ENCODE data around the gene SLC46A1. TPM values are rescaled to one million over a fixed set of nuclear protein-coding genes. Genes with fewer than 3 reads are reported as not detected.
A peak's percentile ranks its signal among the peaks of the same experiment; 100 is the strongest.

SLC46A1 gene
- total and polyA plus RNA-seq, 10 of the 15 experiments (the other 5 are each of a cell fraction or from before 2014, with no cell fraction given) = 1.7 to 6.9 (median 4.0) TPM

- TF ChIP-seq, protein P1, sequence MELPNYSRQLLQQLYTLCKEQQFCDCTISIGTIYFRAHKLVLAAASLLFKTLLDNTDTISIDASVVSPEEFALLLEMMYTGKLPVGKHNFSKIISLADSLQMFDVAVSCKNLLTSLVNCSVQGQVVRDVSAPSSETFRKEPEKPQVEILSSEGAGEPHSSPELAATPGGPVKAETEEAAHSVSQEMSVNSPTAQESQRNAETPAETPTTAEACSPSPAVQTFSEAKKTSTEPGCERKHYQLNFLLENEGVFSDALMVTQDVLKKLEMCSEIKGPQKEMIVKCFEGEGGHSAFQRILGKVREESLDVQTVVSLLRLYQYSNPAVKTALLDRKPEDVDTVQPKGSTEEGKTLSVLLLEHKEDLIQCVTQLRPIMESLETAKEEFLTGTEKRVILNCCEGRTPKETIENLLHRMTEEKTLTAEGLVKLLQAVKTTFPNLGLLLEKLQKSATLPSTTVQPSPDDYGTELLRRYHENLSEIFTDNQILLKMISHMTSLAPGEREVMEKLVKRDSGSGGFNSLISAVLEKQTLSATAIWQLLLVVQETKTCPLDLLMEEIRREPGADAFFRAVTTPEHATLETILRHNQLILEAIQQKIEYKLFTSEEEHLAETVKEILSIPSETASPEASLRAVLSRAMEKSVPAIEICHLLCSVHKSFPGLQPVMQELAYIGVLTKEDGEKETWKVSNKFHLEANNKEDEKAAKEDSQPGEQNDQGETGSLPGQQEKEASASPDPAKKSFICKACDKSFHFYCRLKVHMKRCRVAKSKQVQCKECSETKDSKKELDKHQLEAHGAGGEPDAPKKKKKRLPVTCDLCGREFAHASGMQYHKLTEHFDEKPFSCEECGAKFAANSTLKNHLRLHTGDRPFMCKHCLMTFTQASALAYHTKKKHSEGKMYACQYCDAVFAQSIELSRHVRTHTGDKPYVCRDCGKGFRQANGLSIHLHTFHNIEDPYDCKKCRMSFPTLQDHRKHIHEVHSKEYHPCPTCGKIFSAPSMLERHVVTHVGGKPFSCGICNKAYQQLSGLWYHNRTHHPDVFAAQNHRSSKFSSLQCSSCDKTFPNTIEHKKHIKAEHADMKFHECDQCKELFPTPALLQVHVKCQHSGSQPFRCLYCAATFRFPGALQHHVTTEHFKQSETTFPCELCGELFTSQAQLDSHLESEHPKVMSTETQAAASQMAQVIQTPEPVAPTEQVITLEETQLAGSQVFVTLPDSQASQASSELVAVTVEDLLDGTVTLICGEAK (IDR thresholded peaks at IDR 0.05; ENCODE audit: borderline replicate concordance) = no peak
- TF ChIP-seq ZNF24 (IDR thresholded peaks at IDR 0.05) = no peak
- TF ChIP-seq, protein P2, sequence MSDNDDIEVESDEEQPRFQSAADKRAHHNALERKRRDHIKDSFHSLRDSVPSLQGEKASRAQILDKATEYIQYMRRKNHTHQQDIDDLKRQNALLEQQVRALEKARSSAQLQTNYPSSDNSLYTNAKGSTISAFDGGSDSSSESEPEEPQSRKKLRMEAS (IDR thresholded peaks at IDR 0.05; ENCODE audit: low read depth, low read length) = peak; percentile 86
- TF ChIP-seq POLR2A (IDR thresholded peaks at IDR 0.05; ENCODE audit: low read depth, low read length) = peak; percentile 76
- no peak for TF ChIP-seq SIX5 (IDR thresholded peaks at IDR 0.05; ENCODE audit: low read depth, low read length, severe bottlenecking)
- TF ChIP-seq STAT1 (conservative IDR thresholded peaks at IDR 0.05) = no peak
- TF ChIP-seq NFYA (IDR thresholded peaks at IDR 0.05; ENCODE audit: borderline replicate concordance, low read depth, low read length) = no peak
- TF ChIP-seq RAD51 (IDR thresholded peaks at IDR 0.05) = peak; percentile 92
- TF ChIP-seq, protein P3, sequence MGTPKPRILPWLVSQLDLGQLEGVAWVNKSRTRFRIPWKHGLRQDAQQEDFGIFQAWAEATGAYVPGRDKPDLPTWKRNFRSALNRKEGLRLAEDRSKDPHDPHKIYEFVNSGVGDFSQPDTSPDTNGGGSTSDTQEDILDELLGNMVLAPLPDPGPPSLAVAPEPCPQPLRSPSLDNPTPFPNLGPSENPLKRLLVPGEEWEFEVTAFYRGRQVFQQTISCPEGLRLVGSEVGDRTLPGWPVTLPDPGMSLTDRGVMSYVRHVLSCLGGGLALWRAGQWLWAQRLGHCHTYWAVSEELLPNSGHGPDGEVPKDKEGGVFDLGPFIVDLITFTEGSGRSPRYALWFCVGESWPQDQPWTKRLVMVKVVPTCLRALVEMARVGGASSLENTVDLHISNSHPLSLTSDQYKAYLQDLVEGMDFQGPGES (IDR thresholded peaks at IDR 0.05) = no peak
- TF ChIP-seq CEBPB (IDR thresholded peaks at IDR 0.05; ENCODE audit: borderline replicate concordance in 1 of 2, low read depth in 2 of 2, low read length in 2 of 2) = no peak
- TF ChIP-seq NFYB (IDR thresholded peaks at IDR 0.05; ENCODE audit: insufficient read depth, low read depth, low read length) = no peak
- TF ChIP-seq SP1 (IDR thresholded peaks at IDR 0.05; ENCODE audit: low read depth, low read length) = peak; percentile 21
- TF ChIP-seq, protein P4, sequence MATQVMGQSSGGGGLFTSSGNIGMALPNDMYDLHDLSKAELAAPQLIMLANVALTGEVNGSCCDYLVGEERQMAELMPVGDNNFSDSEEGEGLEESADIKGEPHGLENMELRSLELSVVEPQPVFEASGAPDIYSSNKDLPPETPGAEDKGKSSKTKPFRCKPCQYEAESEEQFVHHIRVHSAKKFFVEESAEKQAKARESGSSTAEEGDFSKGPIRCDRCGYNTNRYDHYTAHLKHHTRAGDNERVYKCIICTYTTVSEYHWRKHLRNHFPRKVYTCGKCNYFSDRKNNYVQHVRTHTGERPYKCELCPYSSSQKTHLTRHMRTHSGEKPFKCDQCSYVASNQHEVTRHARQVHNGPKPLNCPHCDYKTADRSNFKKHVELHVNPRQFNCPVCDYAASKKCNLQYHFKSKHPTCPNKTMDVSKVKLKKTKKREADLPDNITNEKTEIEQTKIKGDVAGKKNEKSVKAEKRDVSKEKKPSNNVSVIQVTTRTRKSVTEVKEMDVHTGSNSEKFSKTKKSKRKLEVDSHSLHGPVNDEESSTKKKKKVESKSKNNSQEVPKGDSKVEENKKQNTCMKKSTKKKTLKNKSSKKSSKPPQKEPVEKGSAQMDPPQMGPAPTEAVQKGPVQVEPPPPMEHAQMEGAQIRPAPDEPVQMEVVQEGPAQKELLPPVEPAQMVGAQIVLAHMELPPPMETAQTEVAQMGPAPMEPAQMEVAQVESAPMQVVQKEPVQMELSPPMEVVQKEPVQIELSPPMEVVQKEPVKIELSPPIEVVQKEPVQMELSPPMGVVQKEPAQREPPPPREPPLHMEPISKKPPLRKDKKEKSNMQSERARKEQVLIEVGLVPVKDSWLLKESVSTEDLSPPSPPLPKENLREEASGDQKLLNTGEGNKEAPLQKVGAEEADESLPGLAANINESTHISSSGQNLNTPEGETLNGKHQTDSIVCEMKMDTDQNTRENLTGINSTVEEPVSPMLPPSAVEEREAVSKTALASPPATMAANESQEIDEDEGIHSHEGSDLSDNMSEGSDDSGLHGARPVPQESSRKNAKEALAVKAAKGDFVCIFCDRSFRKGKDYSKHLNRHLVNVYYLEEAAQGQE (IDR thresholded peaks at IDR 0.05; ENCODE audit: low read depth, low read length) = no peak
- TF ChIP-seq, protein P5, sequence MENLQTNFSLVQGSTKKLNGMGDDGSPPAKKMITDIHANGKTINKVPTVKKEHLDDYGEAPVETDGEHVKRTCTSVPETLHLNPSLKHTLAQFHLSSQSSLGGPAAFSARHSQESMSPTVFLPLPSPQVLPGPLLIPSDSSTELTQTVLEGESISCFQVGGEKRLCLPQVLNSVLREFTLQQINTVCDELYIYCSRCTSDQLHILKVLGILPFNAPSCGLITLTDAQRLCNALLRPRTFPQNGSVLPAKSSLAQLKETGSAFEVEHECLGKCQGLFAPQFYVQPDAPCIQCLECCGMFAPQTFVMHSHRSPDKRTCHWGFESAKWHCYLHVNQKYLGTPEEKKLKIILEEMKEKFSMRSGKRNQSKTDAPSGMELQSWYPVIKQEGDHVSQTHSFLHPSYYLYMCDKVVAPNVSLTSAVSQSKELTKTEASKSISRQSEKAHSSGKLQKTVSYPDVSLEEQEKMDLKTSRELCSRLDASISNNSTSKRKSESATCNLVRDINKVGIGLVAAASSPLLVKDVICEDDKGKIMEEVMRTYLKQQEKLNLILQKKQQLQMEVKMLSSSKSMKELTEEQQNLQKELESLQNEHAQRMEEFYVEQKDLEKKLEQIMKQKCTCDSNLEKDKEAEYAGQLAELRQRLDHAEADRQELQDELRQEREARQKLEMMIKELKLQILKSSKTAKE (IDR thresholded peaks at IDR 0.05; ENCODE audit: low read depth, poor library complexity, severe bottlenecking) = no peak
- TF ChIP-seq RBBP5 (conservative IDR thresholded peaks at IDR 0.05) = no peak
- TF ChIP-seq IKZF1 (conservative IDR thresholded peaks at IDR 0.05) = peak; percentile 47; the same call in 1 of the 2 replicates
- peak; percentile 79; the same call in 1 of the 2 replicates for TF ChIP-seq ATF3 (IDR thresholded peaks at IDR 0.05; ENCODE audit: borderline replicate concordance, extremely low read depth, low read depth, low read length)
Observed at GRCh38 chr17:28371245-28372202, 34.5 kb downstream of the SLC46A1 start, which contains the start of gene SARM1 (continued).
